SHP77 (cell line): ENCODE measurements around the gene SSX2.
"Not testable (repeated sequence)": the region's sequence is repeated elsewhere in the genome, so short reads cannot be mapped to it uniquely, and the experiment has no call there.

Experiments
- DNase-seq, 2 experiments: peaks; one replicate each; lab custom pipeline; 2025; lab: John Stamatoyannopoulos, UW

Gene SSX2

GRCh38 chrX:52707078-52707477 lies at the start of gene SSX2:
Gene SSX2, minus strand, starts transcription at chrX:52707178. Its CDS starts 1,429 bp downstream, at chrX:52705749.
- DNase-seq = not testable (repeated sequence)

GRCh38 chrX:52750952-52751351 lies 44.0 kb upstream of the SSX2 start, which contains the start of gene SSX2B:
Gene SSX2B, plus strand, starts transcription at chrX:52751252. Its CDS starts 1,429 bp downstream, at chrX:52752681.
- DNase-seq = not testable (repeated sequence)

DNA sequence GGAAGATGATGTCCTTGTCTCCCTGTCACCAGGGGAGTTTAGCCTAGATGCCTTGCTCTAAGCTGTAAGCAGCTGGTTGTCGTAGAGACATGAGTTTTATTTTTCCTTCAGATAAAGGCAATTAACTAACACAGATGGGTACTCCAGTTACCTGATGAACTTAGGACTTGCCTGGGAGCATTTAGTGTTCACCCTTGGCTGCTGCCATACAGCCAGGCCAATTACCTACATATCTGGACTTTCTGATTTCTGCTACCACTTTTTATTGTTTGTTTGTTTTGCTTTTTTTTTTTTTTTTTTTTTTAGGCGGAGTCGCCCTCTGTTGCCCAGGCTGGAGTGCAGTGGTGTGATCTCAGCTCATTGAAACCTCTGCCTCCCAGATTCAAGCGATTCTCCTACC lies 14.9 kb downstream of the SSX2 start:
- not testable (repeated sequence) for DNase-seq

- not testable (repeated sequence) for DNase-seq
These were observed 44.8 kb downstream of the SSX2 start for GRCh38 chrX:52662218-52662617.

GRCh38 chrX:52655475-52655874 lies 51.5 kb downstream of the SSX2 start:
- DNase-seq = not testable (repeated sequence)

- not testable (repeated sequence) for DNase-seq
These were observed 52.2 kb downstream of the SSX2 start, which contains the start of gene SSX7 for GRCh38 chrX:52654800-52655199. Gene SSX7, minus strand, starts transcription at chrX:52654900. Its CDS starts 1,428 bp downstream, at chrX:52653472.

DNA sequence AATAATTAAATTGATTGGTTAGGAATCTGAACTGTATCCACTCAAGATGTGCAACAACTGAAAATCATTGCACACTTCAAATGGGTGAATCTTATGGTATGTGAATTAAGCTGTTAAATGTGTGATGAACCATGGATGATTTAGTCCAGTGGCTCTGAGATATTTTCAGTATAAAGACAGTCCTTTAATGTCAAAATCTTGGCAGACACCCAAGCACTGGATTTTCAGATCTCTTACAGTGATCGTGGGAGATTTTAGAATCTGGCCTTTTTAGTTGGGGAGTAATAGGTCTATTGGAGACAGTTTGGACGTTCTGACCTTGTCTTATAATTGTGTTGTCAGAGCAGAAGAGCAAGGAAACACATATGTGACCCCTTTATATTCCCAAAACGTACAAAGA lies 56.3 kb downstream of the SSX2 start:
- not testable (repeated sequence) for DNase-seq

DNA sequence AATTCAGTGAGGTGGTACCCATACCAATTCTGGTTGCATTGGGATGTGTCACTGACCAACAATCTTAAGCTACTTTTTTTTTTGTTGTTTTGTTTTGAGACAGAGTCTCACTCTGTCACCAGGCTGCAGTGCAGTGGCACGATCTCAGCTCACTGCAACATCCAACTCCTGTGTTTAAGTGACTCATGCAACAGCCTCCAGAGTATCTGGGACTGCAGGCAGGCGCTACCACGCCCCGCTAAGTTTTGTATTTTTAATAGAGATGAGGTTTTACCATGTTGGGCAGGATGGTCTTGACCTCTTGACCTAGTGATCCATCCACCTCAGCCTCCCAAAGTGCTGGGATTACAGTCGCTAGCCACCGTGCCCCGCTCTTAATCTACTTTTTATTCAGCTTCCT lies 58.0 kb downstream of the SSX2 start:
- DNase-seq = not testable (repeated sequence)
